K562 (cell line): ENCODE measurements around the gene NRSN2. TPM values are rescaled to one million over a fixed set of nuclear protein-coding genes. Genes with fewer than 3 reads are reported as not detected.

Source experiments
- ATAC-seq: fragments of 200-7000 bp; cut with Tn5 transposase; 3 replicates; pipeline ENCODE4 v1.9.1; 2020; ENCODE audit warnings: moderate library complexity
- BruUV-seq: library from RNA; stranded (reverse); fragments of 400-500 nt; replicated peaks from 2 replicates; lab custom pipeline; 2021; lab: Mats Ljungman, UMichigan
- CTCF ChIA-PET: fragments of 300-600 bp; formaldehyde crosslinking; extraction: SDS; loops from one replicate; lab custom pipeline; 2021; ENCODE audit warnings: low intra/inter-chr PET ratio; lab: Yijun Ruan, JAX
- POLR2A ChIA-PET: fragments of 300-600, 350-650 bp; sonication (Branson Sonifier 250); formaldehyde crosslinking; extraction: SDS; loops from one replicate; lab custom pipeline; 2021; ENCODE audit warnings: antibody characterized with exemption, inconsistent platforms; lab: Yijun Ruan, JAX
- DNase-seq, 4 experiments: peaks; one replicate each; pipeline versions ENCODE4 v3.0.0 to v3.0.0-alpha.2; 2011 to 2018; ENCODE audit warnings: low spot score in 3 of 4, mixed read lengths in 3 of 4; ENCODE audit errors: extremely low read depth in 1 of 4
- FAIRE-seq: peaks from 2 replicates; lab custom pipeline; 2011; peaks lifted over from hg19 to GRCh38; lab: Jason Lieb, UNC
- H2AFZ ChIP-seq: 2 replicates; pipeline ENCODE4 v1.6.0; 2011; ENCODE audit warnings: low read depth, low read length, control low read depth, inconsistent platforms
- H3K27ac ChIP-seq: fragments of 200-600 bp; 3 replicates; pipeline ENCODE4 v1.8.0; 2011; ENCODE audit warnings: low read depth, mild to moderate bottlenecking, control low read depth, inconsistent platforms, low read length, moderate library complexity, mixed read lengths; ENCODE audit errors: extremely low read depth
- H3K27me3 ChIP-seq, 2 experiments: fragments of 300-600 bp in 1 of 2; 2 replicates in 1 of 2; 3 replicates in 1 of 2; pipeline versions ENCODE4 v1.6.0 to v1.8.0; 2011; ENCODE audit warnings: inconsistent platforms in 2 of 2, low read length in 2 of 2, mild to moderate bottlenecking in 1 of 2, mixed read lengths in 1 of 2, moderate library complexity in 1 of 2; ENCODE audit not compliant: control insufficient read depth in 2 of 2, insufficient read depth in 2 of 2
- H3K36me3 ChIP-seq: fragments of 300-600 bp; 3 replicates; pipeline ENCODE4 v1.8.0; 2011; ENCODE audit warnings: mild to moderate bottlenecking, low read length, inconsistent platforms; ENCODE audit not compliant: control insufficient read depth, insufficient read depth
- H3K4me1 ChIP-seq, 2 experiments: fragments of 200-600 bp in 1 of 2; replicated peaks in 1 of 2; 2 replicates in 1 of 2; 3 replicates in 1 of 2; pipeline versions ENCODE4 v1.5.1 to v1.8.0; 2011; ENCODE audit warnings: inconsistent platforms in 2 of 2, low read length in 2 of 2, mild to moderate bottlenecking in 1 of 2, mixed read lengths in 1 of 2, moderate library complexity in 1 of 2; ENCODE audit not compliant: control insufficient read depth in 2 of 2, insufficient read depth in 2 of 2
- H3K4me2 ChIP-seq: 2 replicates; pipeline ENCODE4 v1.6.1; 2011; ENCODE audit warnings: low read length, control low read depth, inconsistent platforms, mixed read lengths; ENCODE audit not compliant: insufficient read depth
- H3K4me3 ChIP-seq: fragments of 200-600 bp; sonication (generic), shearing (Covaris generic); 2 replicates; pipeline ENCODE4 v1.5.1; 2016; ENCODE audit warnings: control low read depth, inconsistent platforms
- H3K79me2 ChIP-seq: fragments of 200-600 bp; 3 replicates; pipeline ENCODE4 v1.8.0; 2011; ENCODE audit warnings: low read length, inconsistent platforms; ENCODE audit not compliant: control insufficient read depth, insufficient read depth
- H3K9ac ChIP-seq, 2 experiments: 2 replicates each; pipeline versions ENCODE4 v1.6.0 to v1.6.1; 2011; ENCODE audit warnings: low read depth in 2 of 2, low read length in 2 of 2, control low read depth in 1 of 2, inconsistent platforms in 1 of 2, mild to moderate bottlenecking in 1 of 2, mixed read lengths in 1 of 2; ENCODE audit not compliant: insufficient read depth in 1 of 2
- H3K9me1 ChIP-seq: one replicate; pipeline ENCODE4 v1.6.0; 2011; ENCODE audit warnings: inconsistent platforms, mild to moderate bottlenecking, low read length, moderate library complexity; ENCODE audit not compliant: control insufficient read depth, insufficient read depth
- H3K9me3 ChIP-seq: replicated peaks from 2 replicates; pipeline ENCODE4 v1.5.1; 2011; ENCODE audit warnings: low read depth, low read length, inconsistent platforms; ENCODE audit not compliant: control insufficient read depth, insufficient read depth
- H4K20me1 ChIP-seq: replicated peaks from 2 replicates; pipeline ENCODE4 v1.6.1; 2011; ENCODE audit warnings: low read length, inconsistent platforms, mixed read lengths; ENCODE audit not compliant: control insufficient read depth, insufficient read depth
- CBX2 ChIP-seq: fragments of 200-600 bp; sonication (generic); IDR thresholded peaks from one replicate; pipeline ENCODE4 v1.6.1; 2012; ENCODE audit warnings: mild to moderate bottlenecking, low read length, inconsistent platforms; ENCODE audit not compliant: insufficient read depth, poor library complexity, severe bottlenecking
- CSDE1 ChIP-seq, 2 experiments: fragments of 450-650 bp; IDR thresholded peaks; 2 replicates each; pipeline ENCODE4 v1.6.1; 2016; ENCODE audit warnings: mild to moderate bottlenecking in 1 of 2
- DDX20 ChIP-seq: fragments of 450-650 bp; IDR thresholded peaks from 2 replicates; pipeline ENCODE4 v1.6.1; 2016; ENCODE audit warnings: missing genetic modification characterization, low read depth, mild to moderate bottlenecking, missing compliant biosample characterization, moderate library complexity
- EP400 ChIP-seq: fragments of 450-650 bp; IDR thresholded peaks from 2 replicates; pipeline ENCODE4 v1.6.1; 2017; ENCODE audit warnings: antibody characterized with exemption, mild to moderate bottlenecking, moderate library complexity
- HNRNPL ChIP-seq: fragments of 200-400 bp; formaldehyde crosslinking; IDR thresholded peaks from 2 replicates; pipeline ENCODE4 v1.6.1; 2017; ENCODE audit warnings: low read depth, mild to moderate bottlenecking, low read length
- MCM2 ChIP-seq: fragments of 450-650 bp; IDR thresholded peaks from 2 replicates; pipeline ENCODE4 v1.6.1; 2017; ENCODE audit warnings: low read depth, mild to moderate bottlenecking
- NFATC3 ChIP-seq: fragments of 450-650 bp; IDR thresholded peaks from 2 replicates; pipeline ENCODE4 v1.6.1; 2017; ENCODE audit warnings: mild to moderate bottlenecking
- NR1H2 ChIP-seq: sonication (generic); formaldehyde crosslinking; IDR thresholded peaks from 2 replicates; pipeline ENCODE4 v1.4.0; 2020; ENCODE audit warnings: mild to moderate bottlenecking, missing genetic modification reagents
- PHF20 ChIP-seq: fragments of 450-650 bp; IDR thresholded peaks from 2 replicates; pipeline ENCODE4 v1.6.1; 2018; ENCODE audit not compliant: partially characterized antibody
- SP1 ChIP-seq: sonication (generic); formaldehyde crosslinking; IDR thresholded peaks from 2 replicates; pipeline ENCODE4 v1.8.1; 2022; ENCODE audit warnings: mild to moderate bottlenecking, missing genetic modification reagents
- TOE1 ChIP-seq, 2 experiments: fragments of 450-650 bp in 1 of 2; sonication (generic) in 1 of 2; formaldehyde crosslinking in 1 of 2; IDR thresholded peaks; 2 replicates each; pipeline versions ENCODE4 v1.7.1 to v1.8.0; 2016 to 2022; ENCODE audit warnings: borderline replicate concordance in 2 of 2, mild to moderate bottlenecking in 2 of 2, antibody characterized with exemption in 1 of 2, inconsistent platforms in 1 of 2, low read depth in 1 of 2, missing genetic modification reagents in 1 of 2, moderate library complexity in 1 of 2
- ZNF274 ChIP-seq: IDR thresholded peaks from 2 replicates; pipeline ENCODE4 v1.6.1; 2011; ENCODE audit warnings: low read depth, mild to moderate bottlenecking, low read length, moderate library complexity, borderline replicate concordance
- ZNF507 ChIP-seq: conservative IDR thresholded peaks from 2 replicates; pipeline ENCODE4 v1.6.1; 2017; ENCODE audit warnings: missing genetic modification characterization, missing compliant biosample characterization
- ZNF780A ChIP-seq: fragments of 250-450 bp; sonication (Bioruptor Pico); IDR thresholded peaks from 2 replicates; pipeline ENCODE4 v1.5.0; 2021; ENCODE audit warnings: mild to moderate bottlenecking
- whole genome bisulfite sequencing: fragments of 100-300 bp; shearing (Covaris generic); methylation state at CpG from one replicate; pipeline ENCODE4 v1.1.6; 2016; ENCODE audit warnings: low coverage, mixed read lengths; ENCODE audit not compliant: insufficient coverage; ENCODE audit errors: missing lambda C conversion rate; 5-methylcytosine and 5-hydroxymethylcytosine counted together
- in situ Hi-C: fragments of 300-500 bp; cut with MboI; formaldehyde crosslinking; loops from 4 replicates; pipeline ENCODE4 v1.15.0; 2018; ENCODE audit warnings: inconsistent platforms, mixed read lengths
- intact Hi-C: fragments of 100-400 bp; cut with micrococcal nuclease; formaldehyde crosslinking; loops from 2 replicates; pipeline ENCODE4 v1.14.2; 2022
- polyA plus RNA-seq, 8 experiments: library from polyadenylated mRNA; depleted of rRNA in 4 of 8; stranded (reverse) in 5 of 8; unstranded in 3 of 8; fragments of >200 nt; fragmentation: Nextera tagmentation in 2 of 8; fragmentation: Illumina TruSeq in 1 of 8; extraction: Ambion mirVana in 2 of 8; extraction: Trizol in 1 of 8; gene quantifications; 2 replicates each; pipeline versions ENCODE4 v1.2.1 to v1.2.3, GENCODE V29; 2011 to 2014; ENCODE audit warnings: inconsistent platforms in 1 of 8, missing spikeins in 1 of 8
- total RNA-seq, 7 experiments: library from RNA; depleted of rRNA in 6 of 7; stranded (reverse); fragments of >200 nt in 6 of 7; fragmentation: Illumina TruSeq in 2 of 7; extraction: Trizol in 2 of 7; gene quantifications; 2 replicates each; pipeline versions ENCODE4 v1.2.1 to v1.2.3, GENCODE V29; 2011 to 2021; ENCODE audit warnings: low replicate concordance in 1 of 7
- TF ChIP-seq, protein P1 (sequence below): fragments of 450-650 bp; IDR thresholded peaks from 2 replicates; pipeline ENCODE4 v1.6.1; 2014; ENCODE audit warnings: low read depth, mild to moderate bottlenecking, moderate library complexity, borderline replicate concordance
- TF ChIP-seq, protein P2 (sequence below), 2 experiments: fragments of 450-650 bp in 1 of 2; sonication (generic) in 1 of 2; formaldehyde crosslinking; conservative IDR thresholded peaks; 2 replicates each; pipeline versions ENCODE4 v1.4.0 to v1.8.1; 2020 to 2022; ENCODE audit warnings: mild to moderate bottlenecking in 1 of 2, missing genetic modification reagents in 1 of 2
- TF ChIP-seq, protein P3 (sequence below): fragments of 250-450 bp; sonication (Bioruptor Pico); IDR thresholded peaks from 2 replicates; pipeline ENCODE4 v1.9.0; 2021; ENCODE audit warnings: mild to moderate bottlenecking, inconsistent platforms

Gene NRSN2
- total and polyA plus RNA-seq, 9 of the 15 experiments (the other 6 are each of a cell fraction or from before 2014, with no cell fraction given), result 7.5 to 29.7 (median 11.1) TPM

DNA sequence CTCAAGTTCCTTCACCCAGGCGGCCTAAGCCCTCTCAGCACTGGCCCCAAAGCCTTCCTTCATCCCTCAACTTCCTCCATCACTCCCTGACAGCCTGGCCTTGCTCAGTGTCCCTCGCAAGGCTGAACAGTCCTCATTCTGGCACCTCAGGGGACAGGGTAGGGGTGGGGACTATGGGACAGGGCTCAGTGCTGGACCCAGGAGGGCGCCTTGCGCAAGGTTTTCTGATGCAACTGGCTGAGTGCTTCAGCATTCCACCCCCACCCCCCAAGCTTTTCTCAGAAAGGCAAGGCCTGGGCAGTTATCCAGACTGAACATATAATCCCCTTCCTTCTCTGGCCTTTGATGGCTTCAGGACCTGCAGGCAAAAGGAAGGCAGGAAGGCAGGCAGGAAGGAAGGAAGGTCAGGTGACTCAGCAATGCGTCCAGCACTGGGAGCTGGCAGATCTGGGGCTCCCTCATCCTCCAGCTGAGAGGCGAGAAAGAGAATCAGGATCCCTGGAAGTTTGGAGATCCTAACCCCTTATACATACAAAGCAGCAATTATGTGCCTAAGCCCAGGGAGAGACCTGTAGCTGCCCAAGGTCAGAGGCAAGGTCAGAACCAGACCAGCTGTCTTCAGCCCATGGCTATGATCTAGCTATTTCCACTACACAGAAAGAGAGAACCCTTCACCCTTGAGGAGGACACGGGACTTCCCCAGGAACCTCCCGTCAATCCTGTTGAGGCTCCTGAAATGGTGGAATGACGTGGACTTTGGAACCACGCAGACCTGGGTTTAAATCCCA, 25.0 kb downstream of the NRSN2 start:
- Histone ChIP-seq H2AFZ (peak overlapping the region; percentile 75), H3K9me1 (no peaks in the 10 kb centered on the region), H3K9me3 (no peaks in the 10 kb centered on the region), H3K4me2 (peak overlapping the region; percentile 77), H4K20me1 (no peaks in the 10 kb centered on the region), H3K27me3 (no peaks in the 10 kb centered on the region), H3K27ac (peak overlapping the region; percentile 99), H3K79me2 (peaks cover 5% of the 10 kb centered on the region; the same call in 2 of the 3 replicates), H3K4me1 (peaks cover 56 to 80% of the 10 kb centered on the region in 2 experiments), H3K4me3 (no peak overlapping the region), H3K9ac (peak overlapping the region; percentile 89 to 96; a peak in 3 of 4 replicates), H3K36me3 (no peaks in the 10 kb centered on the region; the same call in 2 of the 3 replicates)
- in situ Hi-C loops (no loop called here), intact Hi-C loops (loop anchor here (1.0 kb wide), 1 partner anchor 8 kb away; the partner anchor contains the start of gene TRIB3)
- BruUV-seq, result TSS peak; percentile 48
- DNase-seq, result peak; percentile 77 to 97 (median 83)
- CTCF ChIA-PET, result no interaction called here
- peak; percentile 80 for ATAC-seq
- peak; percentile 96 for FAIRE-seq
- WGBS, result 7% methylated on average over 9 of the region's 10 CpGs
- POLR2A ChIA-PET, result interaction anchor here (0.8 to 7.5 kb wide), 13 partner anchors 10 to 159 kb away, joined by 3 to 100 read pairs (median 4); partner anchors contain the start of genes NRSN2 and TRIB3
- TF ChIP-seq CSDE1 (IDR thresholded peaks at IDR 0.05) (no peak), EP400 (peak; percentile 94), NR1H2 (CRISPR knock-in tag) (no peak), ZNF274 (no peak), SP1 (CRISPR knock-in tag) (0 out of 2 replicates have a peak, but pooled peaks have one; percentile 61), HNRNPL (no peak), MCM2 (no peak), DDX20 (tag) (no peak), ZNF780A (CRISPR knock-in tag) (no peak), CBX2 (no peak), PHF20 (no peak), NFATC3 (no peak), TOE1 (IDR thresholded peaks at IDR 0.05; ENCODE audit: borderline replicate concordance) (peak; percentile 80; the same call in 1 of the 2 replicates), TOE1 (CRISPR knock-in tag; IDR thresholded peaks at IDR 0.05; ENCODE audit: borderline replicate concordance, low read depth) (no peak), ZNF507 (tag) (no peak)
- TF ChIP-seq, protein P1, sequence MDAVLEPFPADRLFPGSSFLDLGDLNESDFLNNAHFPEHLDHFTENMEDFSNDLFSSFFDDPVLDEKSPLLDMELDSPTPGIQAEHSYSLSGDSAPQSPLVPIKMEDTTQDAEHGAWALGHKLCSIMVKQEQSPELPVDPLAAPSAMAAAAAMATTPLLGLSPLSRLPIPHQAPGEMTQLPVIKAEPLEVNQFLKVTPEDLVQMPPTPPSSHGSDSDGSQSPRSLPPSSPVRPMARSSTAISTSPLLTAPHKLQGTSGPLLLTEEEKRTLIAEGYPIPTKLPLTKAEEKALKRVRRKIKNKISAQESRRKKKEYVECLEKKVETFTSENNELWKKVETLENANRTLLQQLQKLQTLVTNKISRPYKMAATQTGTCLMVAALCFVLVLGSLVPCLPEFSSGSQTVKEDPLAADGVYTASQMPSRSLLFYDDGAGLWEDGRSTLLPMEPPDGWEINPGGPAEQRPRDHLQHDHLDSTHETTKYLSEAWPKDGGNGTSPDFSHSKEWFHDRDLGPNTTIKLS, result peak; percentile 55; the same call in 1 of the 2 replicates
- TF ChIP-seq, protein P2, sequence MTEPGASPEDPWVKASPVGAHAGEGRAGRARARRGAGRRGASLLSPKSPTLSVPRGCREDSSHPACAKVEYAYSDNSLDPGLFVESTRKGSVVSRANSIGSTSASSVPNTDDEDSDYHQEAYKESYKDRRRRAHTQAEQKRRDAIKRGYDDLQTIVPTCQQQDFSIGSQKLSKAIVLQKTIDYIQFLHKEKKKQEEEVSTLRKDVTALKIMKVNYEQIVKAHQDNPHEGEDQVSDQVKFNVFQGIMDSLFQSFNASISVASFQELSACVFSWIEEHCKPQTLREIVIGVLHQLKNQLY (CRISPR knock-in tag; conservative IDR thresholded peaks at IDR 0.05), result no peak
- TF ChIP-seq, protein P3, sequence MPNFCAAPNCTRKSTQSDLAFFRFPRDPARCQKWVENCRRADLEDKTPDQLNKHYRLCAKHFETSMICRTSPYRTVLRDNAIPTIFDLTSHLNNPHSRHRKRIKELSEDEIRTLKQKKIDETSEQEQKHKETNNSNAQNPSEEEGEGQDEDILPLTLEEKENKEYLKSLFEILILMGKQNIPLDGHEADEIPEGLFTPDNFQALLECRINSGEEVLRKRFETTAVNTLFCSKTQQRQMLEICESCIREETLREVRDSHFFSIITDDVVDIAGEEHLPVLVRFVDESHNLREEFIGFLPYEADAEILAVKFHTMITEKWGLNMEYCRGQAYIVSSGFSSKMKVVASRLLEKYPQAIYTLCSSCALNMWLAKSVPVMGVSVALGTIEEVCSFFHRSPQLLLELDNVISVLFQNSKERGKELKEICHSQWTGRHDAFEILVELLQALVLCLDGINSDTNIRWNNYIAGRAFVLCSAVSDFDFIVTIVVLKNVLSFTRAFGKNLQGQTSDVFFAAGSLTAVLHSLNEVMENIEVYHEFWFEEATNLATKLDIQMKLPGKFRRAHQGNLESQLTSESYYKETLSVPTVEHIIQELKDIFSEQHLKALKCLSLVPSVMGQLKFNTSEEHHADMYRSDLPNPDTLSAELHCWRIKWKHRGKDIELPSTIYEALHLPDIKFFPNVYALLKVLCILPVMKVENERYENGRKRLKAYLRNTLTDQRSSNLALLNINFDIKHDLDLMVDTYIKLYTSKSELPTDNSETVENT, result no peak
